Smooth muscle cell (in vitro differentiated cells): Measurements from ENCODE around the gene PRUNE1. TPM values are rescaled to one million over a fixed set of nuclear protein-coding genes. Genes with fewer than 3 reads are reported as not detected.

ENCODE experiments used
- DNase-seq: peaks from one replicate; lab custom pipeline; 2025; ENCODE audit not compliant: unreplicated experiment; lab: John Stamatoyannopoulos, UW
- H2AFZ ChIP-seq: fragments of 200-600 bp; sonication (generic); 2 replicates; pipeline ENCODE4 v1.6.0; 2016; ENCODE audit warnings: antibody characterized with exemption, low read depth, mild to moderate bottlenecking
- H3F3A ChIP-seq: fragments of 200-600 bp; sonication (generic); 2 replicates; pipeline ENCODE4 v1.6.0; 2017; ENCODE audit warnings: antibody characterized with exemption, low read depth
- H3K27ac ChIP-seq: fragments of 200-600 bp; sonication (generic); 2 replicates; pipeline ENCODE4 v1.5.1; 2016; ENCODE audit warnings: low read depth, mild to moderate bottlenecking
- H3K27me3 ChIP-seq: fragments of 200-600 bp; sonication (generic); 2 replicates; pipeline ENCODE4 v1.6.1; 2016; ENCODE audit warnings: low read depth, mild to moderate bottlenecking
- H3K36me3 ChIP-seq: fragments of 200-600 bp; sonication (generic); 2 replicates; pipeline ENCODE4 v1.5.1; 2016; ENCODE audit warnings: low read depth
- H3K4me1 ChIP-seq: fragments of 200-600 bp; sonication (generic); 2 replicates; pipeline ENCODE4 v1.5.1; 2016; ENCODE audit warnings: low read depth
- H3K4me2 ChIP-seq: fragments of 200-600 bp; sonication (generic); 2 replicates; pipeline ENCODE4 v1.6.0; 2016; ENCODE audit warnings: mild to moderate bottlenecking
- H3K4me3 ChIP-seq: fragments of 200-600 bp; sonication (generic); 2 replicates; pipeline ENCODE4 v1.5.1; 2016; ENCODE audit warnings: mild to moderate bottlenecking
- H3K79me2 ChIP-seq: fragments of 200-600 bp; sonication (generic); 2 replicates; pipeline ENCODE4 v1.6.0; 2016; ENCODE audit warnings: low read depth, mild to moderate bottlenecking
- H3K9ac ChIP-seq: fragments of 200-600 bp; sonication (generic); 2 replicates; pipeline ENCODE4 v1.6.0; 2016; ENCODE audit warnings: low read depth
- H3K9me3 ChIP-seq: fragments of 200-600 bp; sonication (generic); replicated peaks from 2 replicates; pipeline ENCODE4 v1.5.1; 2016; ENCODE audit warnings: low read depth
- H4K20me1 ChIP-seq: fragments of 200-600 bp; sonication (generic); 2 replicates; pipeline ENCODE4 v1.6.0; 2016; ENCODE audit warnings: low read depth
- CTCF ChIP-seq: fragments of 200-600 bp; sonication (generic); IDR thresholded peaks from 2 replicates; pipeline ENCODE4 v1.5.1; 2017; ENCODE audit warnings: borderline replicate concordance, mild to moderate bottlenecking, antibody characterized with exemption; ENCODE audit not compliant: insufficient read depth, poor library complexity, severe bottlenecking
- WGBS: methylation state at CpG from one replicate; pipeline ENCODE4 v1.1.7; 2016; ENCODE audit warnings: low lambda C conversion rate; 5-methylcytosine and 5-hydroxymethylcytosine counted together
- polyA plus RNA-seq: library from polyadenylated mRNA; unstranded; fragments of >200 nt; fragmentation: Nextera tagmentation; extraction: Ambion mirVana; gene quantifications from 2 replicates; pipeline ENCODE4 v1.2.1, GENCODE V29; 2016
- total RNA-seq: library from RNA; depleted of rRNA; stranded (reverse); fragments of >200 nt; gene quantifications from 2 replicates; pipeline ENCODE4 v1.2.3, GENCODE V29; 2014

PRUNE1 gene
- total and polyA plus RNA-seq, 2 experiments from 2014 or later, result 15.2 to 19.5 TPM

- Histone ChIP-seq H3K79me2 (no peaks in the 10 kb centered on the region), H3K4me2 (peak overlapping the region; percentile 89), H3K4me1 (no peaks in the 10 kb centered on the region), H2AFZ (peak overlapping the region; percentile 23), H3K4me3 (peak overlapping the region; percentile 69), H3K27ac (peak overlapping the region; percentile 45), H3K36me3 (no peaks in the 10 kb centered on the region), H3K9ac (peak overlapping the region; percentile 62), H3K9me3 (no peaks in the 10 kb centered on the region), H3K27me3 (no peaks in the 10 kb centered on the region), H3F3A (peaks cover 28% of the 10 kb centered on the region), H4K20me1 (peaks cover 3% of the 10 kb centered on the region)
- TF ChIP-seq CTCF, result peak; percentile 31
- DNase-seq, result peak; percentile 52
- 4% methylated on average over 47 of the region's 48 CpGs for WGBS
These were observed 39.8 kb downstream of the PRUNE1 start for GRCh38 chr1:151047925-151048644.

DNA sequence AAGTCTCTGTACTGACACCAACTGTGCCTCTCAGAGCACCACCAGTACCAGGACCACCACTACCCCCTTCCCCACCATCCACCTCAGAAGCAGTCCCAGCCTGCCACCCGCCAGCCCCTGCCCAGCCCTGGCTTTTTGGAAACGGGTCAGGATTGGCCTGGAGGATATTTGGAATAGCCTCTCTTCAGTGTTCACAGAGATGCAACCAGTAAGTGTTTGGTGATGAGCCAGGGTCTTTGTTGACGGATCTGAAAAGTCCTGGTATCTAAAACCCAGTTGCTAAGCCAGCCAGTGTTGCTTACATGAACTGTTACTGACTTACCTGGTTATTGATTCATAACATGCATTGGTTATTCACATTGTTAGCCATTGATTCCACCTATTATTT, 40.4 kb downstream of the PRUNE1 start:
- Histone ChIP-seq H4K20me1 (peaks cover 8% of the 10 kb centered on the region), H3K36me3 (peaks cover 4% of the 10 kb centered on the region), H3K27me3 (no peaks in the 10 kb centered on the region), H3K9me3 (no peaks in the 10 kb centered on the region), H3K4me3 (peak overlapping the region; percentile 69), H3K9ac (no peak overlapping the region), H3K4me2 (peak overlapping the region; percentile 89), H2AFZ (no peak overlapping the region), H3K79me2 (no peaks in the 10 kb centered on the region), H3K4me1 (no peaks in the 10 kb centered on the region), H3F3A (peaks cover 34% of the 10 kb centered on the region), H3K27ac (peak overlapping the region; percentile 45)
- DNase-seq, result no peak
- WGBS, result 28% methylated on average over 3 of the region's 3 CpGs
- TF ChIP-seq CTCF, result no peak

- H3K27ac ChIP-seq, result no peak overlapping the region
- no peaks in the 10 kb centered on the region for H3K4me1 ChIP-seq
- H3K4me2 ChIP-seq, result peak overlapping the region; percentile 23
- peaks cover 16% of the 10 kb centered on the region for H4K20me1 ChIP-seq
- peaks cover 3% of the 10 kb centered on the region for H3K79me2 ChIP-seq
- no peak overlapping the region for H3K9ac ChIP-seq
- 96% methylated on average over 5 of the region's 5 CpGs for WGBS
- no peak overlapping the region for H3K4me3 ChIP-seq
- H3F3A ChIP-seq, result peaks cover 41% of the 10 kb centered on the region
- H2AFZ ChIP-seq, result no peak overlapping the region
- no peak for TF ChIP-seq CTCF
- peaks cover 9% of the 10 kb centered on the region for H3K36me3 ChIP-seq
- H3K9me3 ChIP-seq, result no peaks in the 10 kb centered on the region
- no peaks in the 10 kb centered on the region for H3K27me3 ChIP-seq
- DNase-seq, result no peak
These were observed 41.2 kb downstream of the PRUNE1 start for GRCh38 chr1:151049458-151049857.
